Heart left ventricle (tissue), 16 donors: ENCODE measurements around the gene IRX5. TPM values are rescaled to one million over a fixed set of nuclear protein-coding genes. Genes with fewer than 3 reads are reported as not detected.

ENCODE experiments used
- ATAC-seq, 4 donors: fragments of 200-7000 bp; cut with Tn5 transposase; one replicate each; pipeline ENCODE4 v1.9.1; 2020 to 2022; ENCODE audit warnings: moderate library complexity in 4 of 4, mild to moderate bottlenecking in 3 of 4, moderate number of reproducible peaks in 1 of 4
- DNase-seq, 5 donors: peaks; one replicate each; pipeline ENCODE4 v3.0.0-alpha.2; 2020
- H3K27ac ChIP-seq, 12 donors: fragments of 200-600 bp; sonication (generic) in 4 of 12; one replicate each; pipeline versions ENCODE4 v1.5.0 to v1.8.0; 2016 to 2022; ENCODE audit warnings: mild to moderate bottlenecking in 2 of 12
- H3K27me3 ChIP-seq, 9 donors: fragments of 200-600 bp; sonication (generic) in 2 of 9; one replicate each; pipeline versions ENCODE4 v1.5.1 to v1.8.0; 2016 to 2022; ENCODE audit warnings: mild to moderate bottlenecking in 3 of 9
- H3K36me3 ChIP-seq, 9 donors: fragments of 200-600 bp; sonication (generic) in 2 of 9; one replicate each; pipeline versions ENCODE4 v1.5.0 to v1.8.0; 2018 to 2022; ENCODE audit warnings: mild to moderate bottlenecking in 2 of 9
- H3K4me1 ChIP-seq, 12 donors: fragments of 200-600 bp; sonication (generic) in 4 of 12; one replicate each; pipeline versions ENCODE4 v1.5.0 to v1.8.0; 2016 to 2022; ENCODE audit warnings: mild to moderate bottlenecking in 3 of 12
- H3K4me3 ChIP-seq, 12 donors: fragments of 200-600 bp; sonication (generic) in 4 of 12; one replicate each; pipeline versions ENCODE4 v1.5.0 to v1.8.0; 2017 to 2022; ENCODE audit warnings: mild to moderate bottlenecking in 9 of 12, moderate library complexity in 4 of 12
- H3K9me3 ChIP-seq, 12 donors: fragments of 200-600 bp; sonication (generic) in 4 of 12; one replicate each; pipeline versions ENCODE4 v1.5.0 to v1.8.0; 2016 to 2022; ENCODE audit warnings: mild to moderate bottlenecking in 1 of 12
- POLR2A ChIP-seq, 2 donors: fragments of 450-650 bp; IDR thresholded peaks; one replicate each; pipeline ENCODE4 v1.6.1; 2017; ENCODE audit warnings: antibody characterized with exemption in 2 of 2, mild to moderate bottlenecking in 2 of 2, moderate library complexity in 2 of 2
- WGBS, 4 donors: extraction: QIAGEN DNeasy Blood & Tissue Kit in 2 of 4; methylation state at CpG; one replicate each; pipeline versions ENCODE4 v1.1.5 to v1.1.7; 2013 to 2018; 5-methylcytosine and 5-hydroxymethylcytosine counted together
- intact Hi-C, 10 donors: fragments of 100-400 bp; cut with DNase I; formaldehyde crosslinking; loops; one replicate each; pipeline versions ENCODE4 v1.11.1 to v1.14.2; 2022
- polyA plus RNA-seq, 2 donors: library from polyadenylated mRNA; stranded (reverse); fragments of 200-250 nt; gene quantifications; one replicate each; pipeline ENCODE4 v1.2.3, GENCODE V29; 2013
- total RNA-seq, 9 donors: library from RNA; depleted of rRNA in 2 of 9; stranded (reverse); fragments of >200 nt in 2 of 9; fragmentation: NEBNext Ultra II Directional in 3 of 9; extraction: Animal tissue kit (Norgen Biotek cat#: 25700) in 3 of 9; gene quantifications; one replicate each; pipeline versions ENCODE4 v1.1.0 to v1.2.4, GENCODE V29; 2016 to 2023
- TF ChIP-seq, protein P1 (sequence below), 12 donors: fragments of 200-600 bp; sonication (generic) in 4 of 12; IDR thresholded peaks; one replicate each; pipeline versions ENCODE4 v1.5.0 to v1.8.0; 2018 to 2022; ENCODE audit warnings: antibody characterized with exemption in 12 of 12, mild to moderate bottlenecking in 5 of 12
- donor health status: ischemic (EF 13 %, LVEDD 7.1; RV severe dilation, severe dysfunction).
- donor health status: healthy with polysubstance abuse.
- donor health status: DM: no; HTN: yes; CAD: no.
- donor health status: DM: no; HTN: no; CAD: no.
- donor health status: ischemic (EF 25% LVEDD 6.9; RV normal size, moderate dysfunction).
- donor health status: ischemic (EF 25% LVEDD 5.7; RV mildly dilated, moderate dysfunction).
- donor health status: healthy.
- donor health status: DM: yes; HTN: yes; CAD: no.
- donor health status: ischemic (EF 35%, LVEDD 5.7; RV mildly dilated, moderate dysfunction).
- donor health status: nonischemic (EF 11% LVEDD 7.7; RV severe dilation, severe dysfunction).
- donor health status: DM: yes; HTN: yes; CAD: no.
- donor health status: PGD.
- donor health status: ischemic (EF 29% LVEDD 5.4; RV normal size, mild dysfunction).
- donor health status: nonischemic (EF 23%, LVEDD 6.1; RV moderate dilation, normal function).

IRX5 gene
- total and polyA plus RNA-seq, 11 donors = 5.8 to 32.2 (median 19.2) TPM

DNA sequence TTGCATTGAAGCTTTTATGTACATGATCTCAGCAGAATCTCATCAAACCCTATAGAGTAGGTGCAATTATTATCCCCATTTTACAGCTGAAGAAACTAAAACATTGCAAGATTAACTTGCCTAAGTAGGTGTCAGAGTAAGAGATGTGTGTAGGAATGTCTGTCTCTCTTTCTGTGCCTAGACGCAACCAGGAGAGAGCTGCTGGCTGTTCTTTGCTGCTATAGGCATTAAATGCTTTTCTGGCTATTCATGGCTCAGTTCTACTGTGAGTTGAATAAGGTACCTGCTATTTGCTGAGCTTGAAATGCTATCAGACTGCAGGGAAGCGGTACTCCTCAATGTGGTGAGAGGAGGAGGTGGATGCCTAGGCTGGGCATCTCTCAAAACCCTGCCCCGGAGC, 17.0 kb downstream of the IRX5 start:
- H3K27me3 ChIP-seq = peaks cover 0 to 27% (median 0%) of the 10 kb centered on the region in 9 donors

DNA sequence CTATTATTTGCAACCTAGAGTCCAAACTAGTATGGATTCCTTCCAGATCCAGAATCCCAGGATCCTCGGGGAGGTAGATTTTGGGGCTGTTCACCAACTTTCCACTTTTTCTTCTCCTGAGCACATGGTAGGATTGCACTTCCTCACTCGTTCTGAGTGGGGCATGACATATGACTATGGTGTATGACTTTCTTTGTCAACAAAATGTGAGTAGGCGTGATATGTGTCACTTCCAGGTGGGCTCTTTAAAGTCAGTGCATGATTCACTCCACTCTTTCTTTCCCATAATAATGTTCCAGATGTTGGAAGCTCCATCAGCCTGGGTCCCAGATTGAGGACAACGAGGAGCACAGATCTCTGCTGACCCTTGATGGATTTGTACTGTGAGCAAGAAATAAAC, 21.5 kb downstream of the IRX5 start:
- intact Hi-C loops = no loop called here
- no peak for ATAC-seq
- H3K36me3 ChIP-seq = no peaks in the 10 kb centered on the region
- H3K27ac ChIP-seq = no peak overlapping the region
- H3K4me3 ChIP-seq = no peak overlapping the region
- no peak for TF ChIP-seq POLR2A (IDR thresholded peaks at IDR 0.05)
- TF ChIP-seq, protein P1, sequence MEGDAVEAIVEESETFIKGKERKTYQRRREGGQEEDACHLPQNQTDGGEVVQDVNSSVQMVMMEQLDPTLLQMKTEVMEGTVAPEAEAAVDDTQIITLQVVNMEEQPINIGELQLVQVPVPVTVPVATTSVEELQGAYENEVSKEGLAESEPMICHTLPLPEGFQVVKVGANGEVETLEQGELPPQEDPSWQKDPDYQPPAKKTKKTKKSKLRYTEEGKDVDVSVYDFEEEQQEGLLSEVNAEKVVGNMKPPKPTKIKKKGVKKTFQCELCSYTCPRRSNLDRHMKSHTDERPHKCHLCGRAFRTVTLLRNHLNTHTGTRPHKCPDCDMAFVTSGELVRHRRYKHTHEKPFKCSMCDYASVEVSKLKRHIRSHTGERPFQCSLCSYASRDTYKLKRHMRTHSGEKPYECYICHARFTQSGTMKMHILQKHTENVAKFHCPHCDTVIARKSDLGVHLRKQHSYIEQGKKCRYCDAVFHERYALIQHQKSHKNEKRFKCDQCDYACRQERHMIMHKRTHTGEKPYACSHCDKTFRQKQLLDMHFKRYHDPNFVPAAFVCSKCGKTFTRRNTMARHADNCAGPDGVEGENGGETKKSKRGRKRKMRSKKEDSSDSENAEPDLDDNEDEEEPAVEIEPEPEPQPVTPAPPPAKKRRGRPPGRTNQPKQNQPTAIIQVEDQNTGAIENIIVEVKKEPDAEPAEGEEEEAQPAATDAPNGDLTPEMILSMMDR (IDR thresholded peaks at IDR 0.05) = no peak
- WGBS, 4 donors = 64 to 72% (median 67%) methylated on average over 4 of the region's 4 CpGs
- no peaks in the 10 kb centered on the region for H3K9me3 ChIP-seq
- no peak for DNase-seq
- H3K4me1 ChIP-seq = no peaks in the 10 kb centered on the region
- peaks cover 0 to 5% (median 0%) of the 10 kb centered on the region in 9 donors for H3K27me3 ChIP-seq

More for the DNA sequence above, 17.0 kb downstream of the IRX5 start:
- 86 to 88% (median 87%) methylated on average over 3 of the region's 3 CpGs for WGBS, 4 donors
- Histone ChIP-seq H3K9me3 (no peaks in the 10 kb centered on the region), H3K4me3 (no peak overlapping the region), H3K4me1 (peaks cover 0 to 6% (median 0%) of the 10 kb centered on the region in 12 donors), H3K27ac (no peak overlapping the region), H3K36me3 (no peaks in the 10 kb centered on the region)
- DNase-seq (no peak), ATAC-seq (no peak)
- intact Hi-C loops = no loop called here
- TF ChIP-seq, protein P1 (IDR thresholded peaks at IDR 0.05) = no peak
- no peak for TF ChIP-seq POLR2A (IDR thresholded peaks at IDR 0.05)

DNA sequence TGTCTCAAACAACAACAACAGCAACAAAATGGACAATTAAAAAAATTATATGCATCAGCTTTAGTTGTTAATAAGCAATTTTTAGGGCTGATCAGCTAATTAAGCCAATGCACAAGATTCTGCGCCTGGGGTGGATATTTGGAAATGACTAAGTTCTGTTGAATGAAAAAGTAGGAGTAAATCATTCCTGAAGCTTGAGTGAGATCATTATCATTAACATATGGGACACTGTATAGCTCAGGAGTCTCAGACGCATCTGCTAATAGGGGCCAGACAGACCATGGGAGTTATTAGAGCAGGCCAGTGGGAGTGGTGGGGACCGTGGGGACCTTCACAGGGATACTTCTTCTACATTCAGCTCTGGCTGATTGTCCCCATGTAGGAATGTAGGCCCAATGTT, 22.8 kb downstream of the IRX5 start:
- no peak for ATAC-seq

DNA sequence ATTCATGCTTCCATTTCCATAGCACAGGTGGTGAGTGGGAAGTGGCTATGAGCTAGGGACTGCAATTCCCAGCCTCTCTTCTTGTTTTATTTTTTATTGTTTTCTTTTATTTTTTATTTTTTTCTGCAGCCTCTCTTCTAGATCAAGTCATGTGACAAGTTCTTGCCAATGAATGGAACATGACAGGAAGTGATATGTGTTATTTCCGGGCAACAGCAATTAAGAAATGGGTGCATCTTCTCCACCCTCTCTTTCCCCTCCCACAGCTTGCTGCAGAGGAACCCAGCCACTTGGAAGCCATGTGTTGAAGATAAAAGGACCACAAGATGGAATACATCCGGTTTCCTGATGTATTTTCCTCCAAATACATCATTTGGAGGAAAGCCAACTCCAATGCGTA, 23.6 kb downstream of the IRX5 start:
- H3K4me1 ChIP-seq = no peaks in the 10 kb centered on the region
- H3K27ac ChIP-seq = no peak overlapping the region
- DNase-seq (no peak), ATAC-seq (no peak)
- H3K27me3 ChIP-seq = peaks cover 0 to 5% (median 0%) of the 10 kb centered on the region in 9 donors
- 32 to 64% (median 53%) methylated on average over 3 of the region's 3 CpGs for WGBS, 4 donors
- no peaks in the 10 kb centered on the region for H3K36me3 ChIP-seq
- no peak overlapping the region for H3K4me3 ChIP-seq
- intact Hi-C loops = no loop called here
- TF ChIP-seq, protein P1 (IDR thresholded peaks at IDR 0.05) = no peak
- TF ChIP-seq POLR2A (IDR thresholded peaks at IDR 0.05) = no peak
- H3K9me3 ChIP-seq = no peaks in the 10 kb centered on the region

More for the DNA sequence above, 22.8 kb downstream of the IRX5 start:
- no peak for TF ChIP-seq POLR2A (IDR thresholded peaks at IDR 0.05)
- TF ChIP-seq, protein P1 (IDR thresholded peaks at IDR 0.05) = no peak
- Histone ChIP-seq H3K4me1 (no peaks in the 10 kb centered on the region), H3K9me3 (no peaks in the 10 kb centered on the region), H3K27ac (no peak overlapping the region), H3K36me3 (no peaks in the 10 kb centered on the region), H3K4me3 (no peak overlapping the region), H3K27me3 (peaks cover 0 to 5% (median 0%) of the 10 kb centered on the region in 9 donors)
- intact Hi-C loops = no loop called here
- no peak for DNase-seq
- WGBS, 4 donors = 96 to 99% (median 97%) methylated on average over 3 of the region's 3 CpGs
